ENCODE data around the gene DDX3X.
"Not testable (repeated sequence)": the region's sequence is repeated elsewhere in the genome, so short reads cannot be mapped to it uniquely, and the experiment has no call there.

DDX3X gene

DNA sequence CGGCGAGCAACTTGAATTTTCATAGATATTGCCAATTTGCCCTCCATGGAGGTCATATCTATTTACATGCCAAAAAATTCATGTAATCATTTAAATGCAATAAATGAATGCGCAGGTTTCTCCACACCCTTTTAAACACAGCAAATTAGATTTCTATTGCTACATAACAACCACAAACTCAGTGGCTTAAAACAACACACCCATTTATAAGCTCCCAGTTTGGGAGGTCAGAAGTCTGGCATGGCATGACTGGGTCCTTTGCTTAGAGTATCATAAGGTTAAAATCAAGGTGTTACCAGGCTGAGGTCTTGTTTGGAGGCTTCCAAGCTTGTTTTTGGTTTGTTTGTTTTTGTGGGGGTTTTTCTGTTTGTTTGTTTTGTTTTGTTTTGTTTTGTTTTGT lies 63.3 kb downstream of the DDX3X start:
- Mint-ChIP-seq H3K4me1 (ENCODE audit: low read depth) (no peaks in the 10 kb centered on the region), H3K27ac (no peak overlapping the region), H3K4me3 (no peak overlapping the region), H3K9me3 (no peaks in the 10 kb centered on the region), H3K27me3 (ENCODE audit: low read depth) (no peaks in the 10 kb centered on the region), H3K36me3 (ENCODE audit: low read depth) (no peaks in the 10 kb centered on the region)
- no peak for DNase-seq (ENCODE audit: low spot score)

DNA sequence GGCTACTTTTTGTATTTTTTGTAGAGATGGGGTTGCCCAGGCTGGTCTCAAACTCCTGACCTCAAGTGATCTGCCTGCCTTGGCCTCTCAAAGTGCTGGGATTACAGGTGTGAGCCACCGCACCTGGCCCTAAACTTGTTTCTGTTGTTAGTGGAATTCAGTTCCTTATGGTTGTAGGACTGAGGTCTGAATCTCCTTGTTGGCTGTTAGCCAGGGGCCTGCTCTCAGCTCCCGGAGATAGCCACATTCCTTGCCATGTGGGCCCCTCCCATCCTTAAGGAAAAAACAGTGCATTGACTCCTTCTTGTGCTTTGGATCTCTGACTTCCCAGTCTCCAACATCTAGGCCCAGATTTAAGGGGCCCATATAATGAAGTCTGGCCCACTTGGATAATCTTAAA lies 63.8 kb downstream of the DDX3X start:
- no peak for DNase-seq (ENCODE audit: low spot score)
- H3K4me3 Mint-ChIP-seq: no peak overlapping the region
- no peaks in the 10 kb centered on the region for H3K36me3 Mint-ChIP-seq (ENCODE audit: low read depth)
- H3K27me3 Mint-ChIP-seq (ENCODE audit: low read depth): no peaks in the 10 kb centered on the region
- H3K4me1 Mint-ChIP-seq (ENCODE audit: low read depth): no peaks in the 10 kb centered on the region
- H3K27ac Mint-ChIP-seq: no peak overlapping the region
- no peaks in the 10 kb centered on the region for H3K9me3 Mint-ChIP-seq

DNA sequence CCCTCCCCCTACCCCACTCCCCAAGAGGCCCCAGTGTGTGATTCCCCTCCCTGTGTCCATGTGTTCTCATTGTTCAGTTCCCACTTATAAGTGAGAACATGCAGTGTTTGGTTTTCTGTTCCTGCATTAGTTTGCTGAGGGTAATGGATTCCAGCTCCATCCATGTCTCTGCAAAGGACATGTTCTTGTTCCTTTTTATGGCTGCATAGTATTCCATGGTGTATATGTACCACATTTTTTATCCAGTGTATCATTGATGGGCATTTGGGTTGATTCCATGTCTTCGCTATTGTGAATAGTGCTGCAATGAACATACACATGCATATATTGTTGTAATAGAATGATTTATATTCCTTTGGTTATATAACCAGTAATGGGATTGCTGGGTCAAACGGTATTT lies 68.6 kb downstream of the DDX3X start:
- not testable (repeated sequence) for H3K4me1 Mint-ChIP-seq (ENCODE audit: low read depth); H3K27ac Mint-ChIP-seq; H3K36me3 Mint-ChIP-seq (ENCODE audit: low read depth); H3K27me3 Mint-ChIP-seq (ENCODE audit: low read depth); H3K9me3 Mint-ChIP-seq; H3K4me3 Mint-ChIP-seq; DNase-seq (ENCODE audit: low spot score)

DNA sequence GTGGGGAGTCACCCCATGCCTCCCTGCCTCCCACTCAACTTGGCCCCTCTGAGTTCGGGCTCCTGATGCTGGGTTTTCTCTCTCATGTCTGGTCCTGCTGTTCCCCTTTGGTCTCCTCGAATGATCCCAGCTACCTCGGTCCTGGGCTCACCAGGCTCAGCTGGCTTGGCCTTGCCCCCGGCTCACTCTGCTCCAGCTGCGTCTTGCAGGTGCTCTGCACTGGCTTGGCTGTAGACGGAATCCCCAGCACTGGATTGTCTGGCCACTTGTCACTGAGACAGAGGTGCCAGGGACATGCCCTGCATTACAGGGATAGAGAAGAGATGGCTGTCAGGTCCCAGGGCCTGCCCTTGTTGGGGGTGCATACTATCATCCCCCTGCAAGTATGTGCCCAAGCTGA lies 71.6 kb downstream of the DDX3X start:
- Mint-ChIP-seq H3K36me3 (ENCODE audit: low read depth) (no peaks in the 10 kb centered on the region), H3K27ac (no peak overlapping the region)

DNA sequence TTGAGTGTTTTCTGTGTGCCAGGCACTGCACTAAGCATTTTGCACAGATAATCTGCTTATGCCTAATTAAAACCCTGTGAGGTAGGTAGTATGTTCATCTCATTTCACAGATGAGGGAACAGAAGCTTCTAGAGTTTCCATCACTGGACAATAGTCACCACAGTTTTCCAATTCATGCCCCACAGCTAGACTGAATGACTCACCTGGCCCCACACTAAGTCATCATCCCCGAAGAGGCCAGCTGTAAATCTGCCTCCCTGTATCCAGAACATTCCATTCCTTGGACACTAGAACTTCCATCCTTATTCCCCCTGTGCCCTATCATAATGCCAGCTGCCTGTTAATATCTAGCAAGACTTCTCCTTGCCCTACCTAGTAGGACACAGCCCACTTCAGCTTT lies 72.2 kb downstream of the DDX3X start:
- no peaks in the 10 kb centered on the region for H3K9me3 Mint-ChIP-seq
- no peaks in the 10 kb centered on the region for H3K36me3 Mint-ChIP-seq (ENCODE audit: low read depth)
- DNase-seq (ENCODE audit: low spot score): no peak
- no peak overlapping the region for H3K27ac Mint-ChIP-seq
- no peaks in the 10 kb centered on the region for H3K27me3 Mint-ChIP-seq (ENCODE audit: low read depth)
- no peak overlapping the region for H3K4me3 Mint-ChIP-seq
- H3K4me1 Mint-ChIP-seq (ENCODE audit: low read depth): peaks cover 6% of the 10 kb centered on the region

More for the DNA sequence above, 71.6 kb downstream of the DDX3X start:
- Mint-ChIP-seq H3K9me3 (no peaks in the 10 kb centered on the region), H3K4me1 (ENCODE audit: low read depth) (peaks cover 6% of the 10 kb centered on the region), H3K4me3 (no peak overlapping the region), H3K27me3 (ENCODE audit: low read depth) (no peaks in the 10 kb centered on the region)
- DNase-seq (ENCODE audit: low spot score): no peak

DNA sequence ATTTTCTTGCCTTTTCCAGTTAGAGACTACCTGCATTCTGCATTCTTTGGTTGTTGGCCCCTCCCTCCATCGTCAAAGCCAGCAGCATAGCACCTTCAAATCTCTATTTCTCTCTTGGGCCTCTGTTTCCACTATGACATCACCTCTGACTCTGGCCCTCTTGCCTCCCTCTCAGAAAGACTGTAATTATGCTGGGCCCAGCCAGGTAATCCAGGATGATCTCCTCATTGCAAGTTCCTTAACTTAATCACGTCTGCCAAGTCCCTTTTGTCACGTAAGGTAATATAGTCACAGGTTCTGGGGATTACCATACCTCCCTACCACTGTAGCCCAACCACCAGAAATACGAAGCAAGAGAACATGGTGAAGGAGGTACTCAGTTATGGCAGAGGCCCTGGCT lies 73.9 kb downstream of the DDX3X start:
- Mint-ChIP-seq H3K27ac (no peak overlapping the region), H3K36me3 (ENCODE audit: low read depth) (no peaks in the 10 kb centered on the region), H3K4me1 (ENCODE audit: low read depth) (peaks cover 6% of the 10 kb centered on the region), H3K4me3 (no peak overlapping the region), H3K27me3 (ENCODE audit: low read depth) (no peaks in the 10 kb centered on the region), H3K9me3 (no peaks in the 10 kb centered on the region)
- DNase-seq (ENCODE audit: low spot score): no peak

DNA sequence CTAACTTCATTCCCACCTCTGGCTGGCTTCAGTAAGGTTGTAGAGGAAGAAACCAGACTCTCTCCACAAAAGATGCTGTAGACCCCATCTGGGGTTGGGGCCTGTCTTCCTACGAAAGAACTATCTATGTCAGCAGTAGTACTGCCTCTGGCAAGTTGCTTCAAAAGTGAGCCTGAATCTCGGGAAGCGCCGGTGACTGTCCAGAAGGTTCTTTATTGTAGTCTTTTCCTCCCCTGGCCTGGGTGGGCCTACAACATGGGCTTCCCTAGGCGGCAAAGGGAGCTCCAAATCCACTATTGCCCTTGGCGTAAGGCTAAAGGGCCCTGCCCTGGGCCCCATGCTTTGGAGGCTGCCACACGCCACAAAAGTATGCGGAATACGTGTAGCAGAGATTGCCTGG lies 74.6 kb downstream of the DDX3X start:
- no peak for DNase-seq (ENCODE audit: low spot score)
- H3K36me3 Mint-ChIP-seq (ENCODE audit: low read depth): no peaks in the 10 kb centered on the region
- H3K9me3 Mint-ChIP-seq: no peaks in the 10 kb centered on the region
- H3K4me1 Mint-ChIP-seq (ENCODE audit: low read depth): no peaks in the 10 kb centered on the region
- H3K27ac Mint-ChIP-seq: no peak overlapping the region
- H3K27me3 Mint-ChIP-seq (ENCODE audit: low read depth): no peaks in the 10 kb centered on the region
- no peak overlapping the region for H3K4me3 Mint-ChIP-seq

DNA sequence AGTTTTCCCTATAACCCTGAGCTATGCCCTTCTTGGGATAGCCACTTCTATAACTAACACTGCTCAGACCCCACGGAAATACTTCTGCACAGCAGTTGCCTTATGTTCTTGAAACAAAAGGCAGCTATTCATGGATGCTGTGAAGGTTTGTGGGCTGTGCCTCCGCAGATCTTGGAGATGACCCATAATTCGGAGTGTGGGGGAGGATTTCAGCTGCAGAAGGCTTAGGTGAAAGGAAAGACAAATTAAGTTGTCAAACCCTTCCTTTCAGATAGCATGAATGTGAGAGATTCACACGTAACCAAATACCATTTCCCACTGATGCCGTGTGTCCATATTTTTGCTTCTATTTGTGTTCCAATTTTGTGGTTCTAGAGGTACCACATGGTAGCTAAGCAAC lies 75.0 kb downstream of the DDX3X start:
- Mint-ChIP-seq H3K4me3 (no peak overlapping the region), H3K27ac (no peak overlapping the region), H3K27me3 (ENCODE audit: low read depth) (no peaks in the 10 kb centered on the region), H3K36me3 (ENCODE audit: low read depth) (no peaks in the 10 kb centered on the region), H3K4me1 (ENCODE audit: low read depth) (no peaks in the 10 kb centered on the region), H3K9me3 (no peaks in the 10 kb centered on the region)
- DNase-seq (ENCODE audit: low spot score): no peak

DNA sequence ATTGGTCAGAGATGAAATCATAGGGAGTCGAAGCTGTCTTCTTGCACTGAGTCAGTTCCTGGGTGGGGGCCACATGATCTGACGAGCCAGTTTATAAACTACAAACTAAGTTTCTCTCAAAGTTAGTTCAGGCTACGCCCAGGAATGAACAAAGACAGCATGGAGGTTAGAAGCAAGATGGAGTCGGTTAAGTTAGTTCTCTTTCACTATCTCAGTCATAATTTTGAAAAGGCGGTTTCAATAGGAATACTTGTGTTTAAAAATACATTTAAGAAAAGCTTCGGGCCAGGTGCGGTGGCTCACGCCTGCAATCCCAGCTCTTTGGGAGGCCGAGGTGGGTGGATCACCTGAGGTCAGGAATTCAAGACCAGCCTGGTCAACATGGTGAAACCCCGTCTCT lies 77.3 kb downstream of the DDX3X start:
- not testable (repeated sequence) for H3K4me1 Mint-ChIP-seq (ENCODE audit: low read depth); H3K36me3 Mint-ChIP-seq (ENCODE audit: low read depth); H3K27me3 Mint-ChIP-seq (ENCODE audit: low read depth); H3K9me3 Mint-ChIP-seq; H3K27ac Mint-ChIP-seq; DNase-seq (ENCODE audit: low spot score); H3K4me3 Mint-ChIP-seq

DNA sequence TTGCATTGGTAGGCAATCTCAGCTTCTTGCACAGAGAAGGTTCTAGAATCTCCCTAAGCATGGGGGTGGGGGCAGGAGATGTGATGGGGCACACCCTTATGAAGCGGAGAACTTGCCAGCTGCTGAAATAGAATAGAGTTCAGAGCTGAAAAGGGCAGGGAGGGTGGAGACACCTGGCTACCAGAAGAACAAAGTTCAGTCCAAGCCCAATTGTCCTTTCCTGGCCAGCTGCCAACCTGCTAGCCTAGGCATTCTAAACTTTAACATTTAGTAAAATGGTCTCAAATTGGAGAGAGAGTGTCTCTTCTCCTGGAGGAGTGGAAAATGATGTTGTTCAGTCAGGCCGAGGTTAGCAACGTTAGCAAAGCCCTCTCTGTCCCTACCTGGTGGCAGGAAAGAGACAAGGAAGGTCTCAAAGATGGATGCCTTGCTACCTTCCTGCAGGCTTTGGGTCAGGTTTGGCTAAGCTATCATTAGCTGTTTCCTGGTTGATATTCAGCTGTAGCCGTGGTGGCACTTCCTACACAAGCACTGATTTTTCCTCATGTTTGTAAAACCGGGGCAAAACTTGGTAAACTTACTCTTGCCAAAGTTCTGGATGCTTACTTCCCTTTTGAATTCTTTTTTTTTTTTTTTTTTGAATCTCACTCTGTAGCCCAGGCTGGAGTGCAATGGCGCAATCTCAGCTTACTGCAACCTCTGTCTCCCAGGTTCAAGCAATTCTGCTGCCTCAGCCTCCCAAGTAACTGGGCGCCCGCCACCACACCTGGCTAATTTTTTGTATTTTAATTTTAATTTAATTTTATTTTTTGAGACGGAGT lies 78.5 kb downstream of the DDX3X start:
- Mint-ChIP-seq H3K36me3 (ENCODE audit: low read depth) (no peaks in the 10 kb centered on the region), H3K4me3 (no peak overlapping the region), H3K27ac (no peak overlapping the region), H3K9me3 (no peaks in the 10 kb centered on the region), H3K27me3 (ENCODE audit: low read depth) (no peaks in the 10 kb centered on the region), H3K4me1 (ENCODE audit: low read depth) (no peaks in the 10 kb centered on the region)
- DNase-seq (ENCODE audit: low spot score): no peak
